ENCODE results near the gene ZNF782. TPM values are rescaled to one million over a fixed set of nuclear protein-coding genes. Genes with fewer than 3 reads are reported as not detected.

The ZNF782 gene
- polyA plus RNA-seq, 2 of the 4 experiments (the other 2 are of a cell fraction) = 1.9 to 2.1 TPM

- Histone ChIP-seq H3K4me1 (peaks cover 11% of the 10 kb centered on the region; the same call in 1 of the 3 replicates), H3K4me2 (peak overlapping the region; percentile 33), H3K9me3 (no peaks in the 10 kb centered on the region), H3K4me3 (no peak overlapping the region), H3K27ac (no peak overlapping the region)
- ATAC-seq (peak; percentile 54 to 76; a peak in 4 of 6 replicates), FAIRE-seq (peak; percentile 61), DNase-seq (ENCODE audit: low read depth in 1 of 2, low spot score in 1 of 2) (peak; percentile 41 to 45)
- ChIA-PET CTCF (interaction anchor here (0.6 to 1.4 kb wide), 4 partner anchors 10 to 846 kb away, joined by 3 to 5 read pairs (median 4); no protein-coding TSS in a partner anchor), POLR2A (no interaction called here)
- whole genome bisulfite sequencing (ENCODE audit: missing lambda C conversion rate) = 10% methylated on average over 2 of the region's 2 CpGs
- no peak for TF ChIP-seq E2F6 (IDR thresholded peaks at IDR 0.05; ENCODE audit: borderline replicate concordance, low read depth)
- peak; percentile 1; the same call in 1 of the 2 replicates for TF ChIP-seq FOSL2 (IDR thresholded peaks at IDR 0.05)
- no peak; the same call in 1 of the 2 replicates for TF ChIP-seq FOSL2 (CRISPR knock-in tag; IDR thresholded peaks at IDR 0.05)
These were observed 30.1 kb upstream of the ZNF782 start for GRCh38 chr9:96884443-96884842.

- POLR2A ChIA-PET = no interaction called here
- no peak for TF ChIP-seq CBX8 (IDR thresholded peaks at IDR 0.05)
- H3K27ac ChIP-seq = peak overlapping the region in 1 of 2 experiments; percentile 29; a peak in 1 of 6 replicates
- no peaks in the 10 kb centered on the region for H3K9me3 ChIP-seq
- 67% methylated on average over 1 of the region's 1 CpG for WGBS (ENCODE audit: missing lambda C conversion rate)
- CTCF ChIA-PET = interaction anchor here (1.1 to 1.4 kb wide), 3 partner anchors 9 to 27 kb away, joined by 3 to 5 read pairs (median 5); no protein-coding TSS in a partner anchor
- H3K4me2 ChIP-seq = peak overlapping the region; percentile 33
- no peak overlapping the region for H3K4me3 ChIP-seq
- H3K4me1 ChIP-seq = peaks cover 11% of the 10 kb centered on the region; the same call in 1 of the 3 replicates
- DNase-seq (ENCODE audit: low read depth in 1 of 2, low spot score in 1 of 2) (no peak), ATAC-seq (peak in 1 of 2 experiments; percentile 30; a peak in 2 of 6 replicates), FAIRE-seq (no peak)
These were observed 29.6 kb upstream of the ZNF782 start for GRCh38 chr9:96883922-96884321.

GRCh38 chr9:96877269-96877668 is 23.0 kb upstream of the ZNF782 start:
- H3K4me2 ChIP-seq = no peak overlapping the region
- no peak for DNase-seq (ENCODE audit: low read depth in 1 of 2, low spot score in 1 of 2)
- 98% methylated on average over 43 of the region's 43 CpGs for WGBS (ENCODE audit: missing lambda C conversion rate)
- TF ChIP-seq E2F6 (IDR thresholded peaks at IDR 0.05; ENCODE audit: borderline replicate concordance, low read depth) = no peak
- TF ChIP-seq REST (IDR thresholded peaks at IDR 0.05) = no peak
- H3K9me3 ChIP-seq = no peaks in the 10 kb centered on the region
- POLR2A ChIA-PET = no interaction called here
- FAIRE-seq = no peak
- H3K4me3 ChIP-seq = no peak overlapping the region
- CTCF ChIA-PET = interaction anchor here (1.5 kb wide), 1 partner anchor 21 kb away, joined by 5 read pairs; no protein-coding TSS in a partner anchor
- no peak overlapping the region for H3K27ac ChIP-seq
- H3K4me1 ChIP-seq = peaks cover 8% of the 10 kb centered on the region; the same call in 1 of the 3 replicates
- ATAC-seq = no peak

GRCh38 chr9:96875461-96876142 is 21.3 kb upstream of the ZNF782 start:
- Histone ChIP-seq H3K4me3 (peak overlapping the region; percentile 61), H3K4me2 (peak overlapping the region; percentile 92), H3K4me1 (peaks cover 8% of the 10 kb centered on the region; the same call in 1 of the 3 replicates), H3K27ac (peak overlapping the region; percentile 71 to 90; a peak in 5 of 6 replicates), H3K9me3 (no peaks in the 10 kb centered on the region)
- peak; percentile 70 for FAIRE-seq
- 3% methylated on average over 19 of the region's 43 CpGs for WGBS (ENCODE audit: missing lambda C conversion rate)
- peak; percentile 89 to 91 for DNase-seq (ENCODE audit: low read depth in 1 of 2, low spot score in 1 of 2)
- CTCF ChIA-PET = interaction anchor here (0.5 to 9.0 kb wide), 4 partner anchors 8 to 264 kb away, joined by 3 to 91 read pairs (median 5); partner anchors contain the start of gene ZNF782
- POLR2A ChIA-PET = no interaction called here
- ATAC-seq = peak; percentile 96 to 98
- TF ChIP-seq CTCF (IDR thresholded peaks at IDR 0.05) (peak; percentile 21; the same call in 2 of the 3 replicates), HOXB13 (CRISPR knock-in tag; IDR thresholded peaks at IDR 0.05; ENCODE audit: low read depth) (no peak), JUN (IDR thresholded peaks at IDR 0.05) (no peak), ESRRA (IDR thresholded peaks at IDR 0.05; ENCODE audit: borderline replicate concordance, low read length) (no peak), RFX5 (IDR thresholded peaks at IDR 0.05) (no peak), BCL3 (IDR thresholded peaks at IDR 0.05) (no peak), EHF (CRISPR knock-in tag; IDR thresholded peaks at IDR 0.05) (no peak), ZFP36 (IDR thresholded peaks at IDR 0.05; ENCODE audit: borderline replicate concordance, partially characterized antibody) (no peak), TFCP2L1 (CRISPR knock-in tag; IDR thresholded peaks at IDR 0.05) (no peak), MAX (IDR thresholded peaks at IDR 0.05) (peak; percentile 29; the same call in 1 of the 2 replicates), HOXB5 (CRISPR knock-in tag; IDR thresholded peaks at IDR 0.05) (no peak), HES2 (IDR thresholded peaks at IDR 0.05) (no peak), SMC3 (IDR thresholded peaks at IDR 0.05) (0 out of 3 replicates have a peak, but pooled peaks have one; percentile 10)

All from A549 (cell line).